GM18520 (cell line): ENCODE results near the gene PARP8.
"Not testable (repeated sequence)": the region's sequence is repeated elsewhere in the genome, so short reads cannot be mapped to it uniquely, and the experiment has no call there.

Source experiments
- ATAC-seq: cut with Tn5 transposase; IDR thresholded peaks from one replicate; pipeline ENCODE4 v1.9.1; 2021; ENCODE audit not compliant: unreplicated experiment

PARP8 gene

DNA sequence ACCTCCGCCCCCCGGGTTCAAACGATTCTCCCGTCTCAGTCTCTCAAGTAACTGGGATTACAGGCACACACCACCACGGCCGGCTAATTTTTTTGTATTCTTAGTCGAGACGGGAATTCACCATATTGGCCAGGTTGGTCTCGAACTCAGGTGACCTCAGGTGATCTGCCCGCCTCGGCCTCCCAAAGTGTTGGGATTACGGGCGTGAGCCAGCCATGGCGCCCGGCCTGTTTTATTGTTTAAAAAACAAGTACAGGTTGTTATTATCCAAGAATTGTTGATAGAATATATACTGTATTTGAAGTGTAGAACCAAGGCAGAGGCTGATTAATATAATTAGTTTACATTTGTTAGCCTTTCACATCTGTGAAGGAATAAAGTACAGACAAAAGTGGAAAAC is 8.9 kb downstream of the PARP8 start:
- no peak for ATAC-seq

DNA sequence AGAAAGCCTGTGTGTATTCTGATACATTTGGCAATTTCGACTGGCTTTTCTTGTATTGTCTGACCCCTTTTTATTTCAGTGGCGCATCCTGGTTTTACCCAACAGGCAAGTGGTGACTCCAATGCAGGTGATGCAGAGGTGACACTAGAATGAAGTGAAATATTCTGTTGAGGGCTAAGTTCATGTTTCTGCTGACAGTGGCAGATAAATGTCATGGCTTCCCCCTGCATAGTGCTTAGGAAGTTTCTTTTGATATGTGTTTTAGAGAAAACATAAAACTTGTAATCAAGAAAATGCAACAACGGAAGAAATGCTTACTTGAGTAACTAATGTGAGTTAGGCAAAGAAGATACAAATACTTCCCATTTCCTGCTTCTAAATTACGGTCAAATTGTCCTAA is 13.1 kb downstream of the PARP8 start:
- ATAC-seq, result not testable (repeated sequence)

DNA sequence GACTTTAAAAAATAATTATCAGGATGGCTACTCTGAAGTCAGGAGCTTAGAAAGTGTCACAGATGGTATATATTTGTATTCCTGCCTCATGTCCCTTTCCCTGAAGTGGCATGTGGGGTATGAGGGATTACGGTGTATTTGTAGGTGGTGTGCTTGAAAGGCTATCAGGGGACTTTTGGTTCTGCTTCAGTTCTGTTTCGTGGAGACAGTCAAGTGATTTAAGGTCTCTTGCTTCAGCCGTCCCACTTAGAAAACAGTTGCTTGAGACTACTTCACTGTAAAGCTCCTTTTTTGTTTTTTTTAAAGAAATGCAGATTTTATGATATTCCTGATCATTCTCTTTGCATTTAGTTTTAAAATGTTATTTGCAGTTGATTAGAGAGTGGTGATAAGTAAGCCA is 18.3 kb downstream of the PARP8 start:
- no peak for ATAC-seq

DNA sequence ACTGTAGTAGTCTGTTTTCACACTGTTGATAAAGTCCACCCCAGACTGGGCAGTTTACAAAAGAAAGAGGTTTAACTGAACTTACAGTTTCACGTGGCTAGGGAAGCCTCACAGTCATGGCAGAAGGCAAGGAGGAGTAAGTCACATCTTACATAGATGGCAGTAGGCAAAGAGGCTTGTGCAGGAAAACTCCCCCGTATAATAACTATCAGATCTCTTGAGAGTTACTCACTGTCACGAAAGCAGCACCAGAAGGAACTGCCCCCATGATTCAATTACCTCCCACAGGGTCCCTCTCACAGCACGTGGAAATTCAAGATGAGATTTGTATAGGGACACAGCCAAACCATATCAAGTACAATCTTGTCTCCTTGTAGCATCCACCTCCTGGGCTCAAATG is 21.1 kb downstream of the PARP8 start:
- no peak for ATAC-seq

DNA sequence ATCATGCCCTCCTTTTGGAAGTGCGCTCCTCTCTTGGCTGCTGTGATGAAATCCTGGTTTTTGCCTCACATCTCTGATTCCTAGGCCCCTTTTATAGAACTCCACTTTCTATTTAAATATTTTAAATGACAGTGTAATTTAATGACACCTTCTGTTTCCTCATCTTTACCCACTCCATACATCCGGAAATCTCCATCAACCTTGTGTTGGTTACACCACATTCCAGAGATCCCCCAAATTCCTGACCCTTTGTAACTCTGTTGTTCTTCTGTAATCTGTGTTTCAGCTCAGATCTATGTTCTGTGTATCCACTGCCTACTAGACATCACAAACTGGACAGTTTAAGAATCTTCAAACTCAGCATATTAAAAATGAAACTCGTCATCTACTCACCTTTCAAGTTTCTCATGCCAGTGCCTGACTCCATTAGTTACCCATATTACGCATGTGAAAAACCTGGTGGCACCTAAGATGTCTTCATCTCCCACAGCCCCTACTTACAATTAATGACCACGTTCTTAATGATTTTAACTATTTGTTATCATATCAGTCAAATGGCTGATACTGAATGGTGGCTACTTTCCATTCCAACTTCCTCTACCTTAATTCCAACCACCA is 25.1 kb downstream of the PARP8 start:
- peak; percentile 60 for ATAC-seq

DNA sequence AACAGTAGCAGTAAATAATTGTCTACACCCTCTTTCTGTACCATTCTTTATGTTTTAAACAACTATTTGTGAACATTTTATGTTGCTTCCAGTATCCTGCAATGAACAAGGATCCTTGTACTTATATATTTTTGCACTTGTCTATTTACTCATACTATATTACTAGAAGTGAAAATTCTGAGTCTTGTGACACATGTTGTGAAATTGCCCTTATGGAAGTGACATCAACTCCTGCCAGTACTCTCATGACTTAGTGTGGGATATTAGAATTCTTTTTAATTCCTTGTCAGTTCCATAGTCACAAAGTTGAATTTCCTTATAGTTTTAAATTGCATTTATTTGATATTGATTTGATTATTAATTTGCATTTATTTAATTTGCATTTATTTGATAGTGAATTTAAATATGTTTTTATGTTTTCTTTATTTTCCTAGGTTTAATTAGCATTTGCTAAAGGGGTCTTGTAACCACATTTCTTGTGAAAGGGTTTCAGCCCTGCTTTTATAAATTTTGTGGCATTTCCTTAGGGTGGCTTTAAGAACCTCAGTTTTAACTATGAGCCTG is 27.7 kb downstream of the PARP8 start:
- ATAC-seq, result no peak

DNA sequence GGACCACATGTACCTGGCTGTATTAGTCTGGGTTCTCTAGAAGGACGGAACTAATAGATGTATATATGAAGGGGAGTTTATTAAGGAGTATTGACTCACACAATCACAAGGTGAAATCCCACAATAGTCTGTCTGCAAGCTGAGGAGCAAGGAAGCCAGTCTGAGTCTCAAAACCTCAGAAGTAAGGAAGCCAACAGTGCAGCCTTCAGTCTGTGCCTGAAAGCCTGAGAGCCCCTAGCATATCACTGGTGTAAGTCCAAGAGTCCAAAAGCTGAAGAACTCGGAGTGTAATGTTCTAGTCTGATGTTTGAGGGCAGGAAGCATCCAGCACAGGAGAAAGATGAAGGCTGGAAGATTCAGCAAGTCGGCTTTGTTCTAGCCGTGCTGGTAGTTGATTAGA is 28.2 kb downstream of the PARP8 start:
- ATAC-seq, result not testable (repeated sequence)

DNA sequence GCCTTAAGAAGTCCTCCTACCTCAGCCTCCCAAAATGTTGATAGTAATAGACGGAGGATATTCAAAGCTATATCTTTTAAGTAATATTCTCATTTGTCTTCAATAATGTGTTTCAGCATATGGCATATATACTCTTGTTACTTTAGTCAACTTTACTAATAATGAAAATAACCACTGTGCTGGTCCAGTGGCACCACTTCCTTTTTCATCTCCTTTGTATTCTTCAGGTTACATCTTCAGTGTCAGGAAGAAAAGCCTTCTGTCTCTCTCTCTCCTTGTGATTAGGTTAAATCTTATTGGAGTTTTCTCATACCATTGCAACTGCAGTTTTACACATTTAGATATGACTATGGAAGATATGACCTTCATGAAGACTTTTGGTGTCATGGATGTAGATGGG is 31.3 kb downstream of the PARP8 start:
- peak; percentile 64 for ATAC-seq

DNA sequence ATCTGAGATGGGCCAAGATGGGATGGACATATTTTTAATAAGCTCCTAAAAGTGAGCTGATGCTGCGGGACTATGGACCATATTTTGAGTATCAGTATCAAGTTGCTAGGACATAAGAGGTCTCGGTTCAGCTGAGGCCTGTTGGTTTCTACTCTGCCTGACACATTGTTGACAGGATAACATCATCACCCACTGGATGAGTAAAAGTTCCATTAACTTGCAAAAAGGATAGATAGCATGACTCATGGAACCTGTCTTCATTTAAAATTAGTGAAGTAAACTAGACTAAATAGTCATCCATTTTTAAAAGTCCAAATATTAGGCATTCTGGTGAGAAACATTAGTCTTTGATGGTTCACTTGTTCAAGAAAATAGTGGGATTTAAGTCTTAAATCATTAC is 33.3 kb downstream of the PARP8 start:
- ATAC-seq, result no peak

DNA sequence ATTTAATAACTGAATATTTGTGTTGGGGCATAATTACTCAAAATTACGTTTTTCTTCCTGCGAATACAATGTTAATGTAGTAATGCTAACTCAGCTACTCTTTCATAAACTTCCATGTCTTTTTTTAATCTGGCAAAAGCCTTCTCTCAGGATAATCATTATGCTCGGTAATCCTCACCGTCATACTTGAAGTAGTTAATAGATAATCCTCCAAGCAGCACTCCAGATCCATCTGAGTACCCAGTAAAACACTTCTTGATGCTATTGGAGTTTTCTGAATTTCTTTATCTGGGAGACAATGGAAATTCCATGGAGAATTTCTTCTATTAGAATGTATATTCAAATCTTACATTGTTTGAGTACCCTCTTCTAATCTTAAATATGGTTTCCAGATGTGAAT is 34.3 kb downstream of the PARP8 start:
- ATAC-seq, result no peak

DNA sequence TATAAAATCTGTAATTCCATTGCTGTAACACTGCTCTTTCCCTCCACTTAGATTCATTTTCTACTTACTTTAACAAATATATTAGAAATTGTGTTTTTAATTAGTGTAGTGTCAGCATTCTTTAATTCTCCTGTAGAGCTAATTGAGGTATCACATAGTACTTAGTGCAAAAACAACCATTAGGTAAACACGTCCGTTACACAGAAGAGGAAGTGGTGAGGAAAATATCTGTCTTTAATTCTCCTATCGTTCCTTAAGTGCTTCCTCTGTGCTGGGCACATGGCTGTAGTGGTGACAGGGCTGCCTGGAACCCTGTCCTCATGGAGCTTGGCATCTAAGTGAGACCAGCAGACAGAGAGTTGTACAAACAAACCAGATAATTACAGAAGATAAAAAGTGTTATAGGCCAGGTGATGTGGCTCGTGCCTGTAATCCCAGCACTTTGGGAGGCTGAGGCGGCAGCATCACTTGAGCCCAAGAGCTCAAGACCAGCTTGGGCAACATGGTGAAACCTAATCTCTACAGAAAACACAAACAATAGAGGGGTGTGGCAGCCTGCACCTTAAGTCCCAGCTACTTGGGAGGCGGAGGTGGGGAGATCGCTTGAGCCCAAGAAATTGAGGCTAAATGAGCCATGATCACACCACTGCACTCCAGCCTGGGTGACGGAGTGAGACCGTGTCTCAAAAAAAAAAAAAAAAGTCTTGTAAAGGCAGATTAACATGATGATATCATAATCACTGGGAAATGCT is 36.4 kb downstream of the PARP8 start:
- no peak for ATAC-seq

DNA sequence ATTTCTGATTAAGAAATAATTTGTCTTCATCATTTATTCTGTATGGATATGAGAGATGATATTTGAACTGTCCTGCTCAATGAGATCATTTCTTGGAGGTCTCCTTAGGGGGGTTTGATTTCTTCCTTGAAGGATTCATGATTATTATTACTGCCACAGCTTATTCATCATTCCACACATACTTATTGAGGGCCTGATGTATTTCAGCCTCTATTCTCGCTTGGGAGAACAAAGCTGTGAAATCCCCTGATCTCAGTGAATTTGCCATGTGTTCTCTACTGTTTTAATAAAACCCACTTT is 36.9 kb downstream of the PARP8 start:
- ATAC-seq, result no peak

DNA sequence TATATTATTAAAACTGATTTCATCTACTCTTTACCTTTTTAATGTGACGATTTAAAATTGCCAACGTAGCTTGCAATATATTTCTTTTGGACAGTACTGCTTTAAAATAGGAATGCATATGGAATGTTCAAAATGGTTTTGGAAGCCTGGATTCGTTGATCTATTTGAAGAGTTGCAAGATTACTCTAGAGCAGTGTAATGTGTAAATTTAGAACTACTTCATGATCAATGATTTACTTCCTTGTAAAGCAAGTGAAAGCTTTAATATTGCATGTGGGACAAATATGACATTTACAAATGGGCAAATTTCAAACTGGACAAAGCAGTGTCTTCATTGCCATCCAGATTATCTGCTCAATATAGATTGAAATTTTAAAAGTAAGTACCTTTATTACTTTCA is 38.3 kb downstream of the PARP8 start:
- ATAC-seq, result no peak

DNA sequence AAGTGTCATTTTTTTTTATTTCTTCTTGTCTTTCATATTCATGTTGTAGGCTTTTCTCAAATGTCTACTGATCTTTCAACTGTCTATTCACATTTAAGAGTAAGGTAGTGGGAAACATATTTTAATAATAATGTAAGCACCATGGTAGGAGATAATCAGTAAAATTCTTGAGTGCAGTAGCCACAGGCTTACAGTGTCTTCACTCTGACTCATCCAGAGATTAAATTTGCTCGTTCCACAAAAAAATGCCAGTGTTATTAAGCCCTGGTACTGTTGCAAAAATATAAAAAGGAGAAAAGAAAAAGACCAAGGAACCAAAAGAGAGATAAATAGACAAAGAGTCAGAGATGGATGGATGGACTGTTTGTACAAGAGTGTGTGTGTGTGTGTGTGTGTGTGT is 43.0 kb downstream of the PARP8 start:
- ATAC-seq, result no peak

DNA sequence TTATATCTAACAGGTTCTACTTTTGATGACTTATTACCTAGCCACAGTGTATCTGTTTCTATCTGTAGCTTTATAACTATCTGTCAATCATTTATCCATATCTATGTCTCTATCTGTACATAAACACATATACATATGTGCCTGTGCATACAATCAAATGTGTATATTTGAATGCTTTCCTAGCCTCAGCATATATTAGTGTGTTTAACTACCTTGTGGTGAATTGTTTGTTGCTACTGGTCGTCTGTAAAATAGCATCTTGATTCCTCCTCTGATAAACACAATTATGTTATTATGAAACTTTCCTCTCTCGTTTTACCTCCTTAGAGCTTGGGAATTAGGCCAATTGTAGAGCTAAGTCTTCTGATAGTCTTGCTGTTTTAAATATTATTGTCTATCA is 44.4 kb downstream of the PARP8 start:
- ATAC-seq, result peak; percentile 7

DNA sequence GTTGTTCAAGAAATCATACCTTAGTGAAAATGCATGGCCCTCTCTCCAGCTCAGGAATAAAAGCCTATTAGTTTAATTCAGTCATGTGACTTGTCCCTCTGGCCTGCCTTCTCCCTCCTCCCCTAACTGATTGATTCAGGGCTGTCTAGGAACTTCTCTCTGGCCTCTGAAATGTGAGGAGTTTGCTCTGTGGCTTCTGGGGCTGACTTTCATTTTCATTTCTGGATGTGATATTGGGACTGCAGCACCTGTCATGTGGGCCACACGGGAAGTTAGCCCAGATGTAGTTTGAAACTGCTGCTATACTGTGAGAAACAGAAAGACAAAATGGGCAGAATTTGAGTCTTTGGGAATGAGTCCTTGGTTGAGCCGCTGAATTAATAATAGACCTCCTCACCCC is 44.8 kb downstream of the PARP8 start:
- peak; percentile 92 for ATAC-seq

DNA sequence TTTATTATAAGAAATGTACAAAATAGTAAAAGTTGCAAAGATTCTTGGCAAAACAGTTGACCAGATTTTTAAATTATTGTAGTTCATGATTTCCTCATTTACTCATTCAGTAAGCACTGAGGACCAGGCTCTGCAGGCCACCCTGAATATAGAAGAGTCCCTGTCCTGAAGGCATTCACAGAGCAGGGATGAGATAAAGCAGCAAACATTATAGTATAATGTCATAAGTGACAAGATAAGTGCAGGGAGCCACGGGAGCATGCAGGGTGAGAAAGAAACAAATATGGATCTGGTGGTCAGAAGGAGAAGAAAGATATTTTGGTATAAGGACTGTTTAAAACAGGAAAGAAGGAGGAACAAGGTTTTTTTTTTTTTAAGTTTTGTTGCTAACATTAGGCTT is 46.0 kb downstream of the PARP8 start:
- no peak for ATAC-seq

DNA sequence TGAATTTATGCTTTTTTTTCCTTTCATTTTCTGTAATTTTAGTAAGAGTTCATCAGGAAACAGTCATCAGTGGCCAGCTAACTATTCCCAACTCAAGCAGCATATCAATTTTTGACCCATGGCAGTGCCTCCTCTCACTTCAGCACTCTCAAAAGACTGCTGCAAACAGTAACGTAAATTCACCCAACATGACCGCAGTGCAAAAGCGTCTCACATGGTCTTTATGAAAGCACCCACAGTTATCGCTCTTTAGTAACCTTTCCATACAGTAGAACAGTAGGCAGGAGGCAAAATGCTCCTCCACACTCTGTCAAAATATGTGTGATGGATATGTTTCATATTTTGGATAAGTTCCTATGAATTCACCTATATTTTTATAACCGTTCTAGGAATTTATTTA is 48.6 kb downstream of the PARP8 start:
- ATAC-seq, result no peak

DNA sequence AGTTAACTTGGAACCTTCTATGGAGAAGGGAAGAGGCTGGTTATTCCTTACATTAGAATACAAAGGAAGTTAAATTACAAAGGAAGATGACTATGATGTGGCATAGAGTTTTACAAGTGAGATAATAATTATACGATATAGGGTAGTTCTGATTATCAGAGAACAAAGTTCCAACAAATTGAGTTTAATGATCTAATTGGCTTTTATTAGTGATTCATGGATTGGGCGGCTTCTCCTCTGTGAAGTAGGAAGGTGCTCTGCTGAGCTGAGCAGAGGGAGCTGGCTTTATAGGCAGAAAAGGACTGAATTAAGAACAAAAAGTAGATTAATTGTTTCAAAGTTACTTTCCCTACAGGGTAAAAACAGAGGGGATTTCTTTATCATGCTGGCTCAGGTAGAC is 49.7 kb downstream of the PARP8 start:
- no peak for ATAC-seq

DNA sequence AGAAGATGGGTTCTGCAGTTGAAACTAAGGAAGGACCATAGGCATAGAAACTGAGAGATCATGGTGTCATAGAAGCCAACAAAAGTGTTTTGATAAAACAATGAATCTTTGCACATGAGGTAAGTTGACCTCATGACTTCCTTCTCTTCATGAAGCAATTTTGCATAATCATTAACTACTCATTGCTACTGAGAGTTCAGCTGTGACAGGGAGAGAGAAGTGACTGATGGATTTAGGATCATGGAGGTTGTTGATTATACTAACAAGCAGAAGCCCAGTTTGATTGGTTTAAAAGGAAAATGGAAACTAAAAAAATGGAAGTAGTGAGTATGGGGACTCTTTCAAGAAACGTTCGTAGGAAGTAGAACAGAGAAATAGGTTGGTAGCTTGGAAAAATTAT is 51.2 kb downstream of the PARP8 start:
- no peak for ATAC-seq

DNA sequence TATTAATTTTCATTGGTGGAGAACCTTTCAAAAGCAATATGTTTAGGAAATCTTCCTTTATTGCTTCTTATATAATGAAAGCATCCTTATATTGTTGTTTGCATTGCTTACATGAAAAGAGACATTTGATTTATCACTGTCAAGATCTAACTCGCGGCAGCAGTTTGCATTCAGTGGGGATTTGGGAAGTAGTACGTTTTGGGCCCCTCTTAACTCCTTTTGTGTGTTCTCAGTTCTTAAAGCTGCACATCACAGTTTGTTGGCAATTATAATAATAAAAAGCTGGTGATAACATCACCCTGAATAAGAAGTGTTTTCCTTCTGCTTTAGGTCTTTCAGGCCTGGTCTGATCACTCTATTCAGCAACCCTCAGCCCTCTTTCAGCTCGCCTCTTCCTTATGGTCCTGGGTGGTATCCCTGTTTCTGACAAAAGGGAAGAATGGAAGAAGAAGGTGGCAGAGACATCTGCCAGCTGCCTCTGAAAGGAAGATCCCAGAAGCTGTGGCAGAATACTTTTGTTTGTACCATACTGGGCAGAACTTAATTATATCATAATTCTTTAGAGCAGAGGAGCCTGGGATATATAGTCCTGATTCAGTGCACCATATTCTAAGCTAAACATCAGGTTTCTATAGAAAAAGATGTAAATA is 53.7 kb downstream of the PARP8 start:
- no peak for ATAC-seq

DNA sequence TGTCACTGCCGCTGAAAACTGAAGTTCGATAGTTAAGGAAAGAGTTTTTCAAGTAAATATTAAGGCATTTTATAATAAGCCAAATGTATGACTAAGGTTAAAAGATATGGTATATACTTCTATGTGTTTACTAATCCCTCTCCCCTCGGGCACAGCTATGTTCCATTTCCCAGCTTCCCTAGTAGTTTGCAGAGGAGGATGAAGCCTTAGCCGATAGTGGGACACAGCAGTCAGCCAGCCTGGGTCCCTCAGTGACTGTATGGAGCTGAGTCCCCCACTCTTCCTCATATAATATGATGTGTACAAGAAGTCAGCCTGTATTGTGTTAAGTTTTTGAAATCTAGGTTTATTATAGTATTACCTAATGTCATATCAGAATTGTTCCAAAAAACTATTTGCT is 55.8 kb downstream of the PARP8 start:
- ATAC-seq, result no peak
